ENCODE data around the gene CHAD.
"Not testable (repeated sequence)": the region's sequence is repeated elsewhere in the genome, so short reads cannot be mapped to it uniquely, and the experiment has no call there.

CHAD gene

GRCh38 chr17:50473901-50474300, 5.2 kb upstream of the CHAD start:
- DNase-seq (ENCODE audit: low read depth in 3 of 3): no peak

DNA sequence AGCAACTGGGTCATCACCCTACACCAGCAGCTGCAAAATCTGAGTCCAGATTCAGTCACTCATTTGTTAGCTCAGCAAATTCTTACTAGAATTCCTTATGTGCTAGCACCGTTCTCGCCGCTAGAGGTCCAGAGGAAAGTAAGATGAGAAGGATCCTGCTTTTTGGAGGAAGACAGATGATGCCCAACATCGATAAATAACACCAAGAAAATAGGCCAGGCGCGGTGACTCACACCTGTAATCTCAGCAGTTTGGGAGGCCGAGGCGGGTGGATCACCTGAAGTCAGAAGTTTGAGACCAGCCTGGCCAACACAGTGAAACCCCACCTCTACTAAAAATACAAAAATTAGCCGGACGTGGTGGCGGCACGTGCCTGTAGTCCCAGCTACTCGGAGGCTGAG, 4.1 kb upstream of the CHAD start:
- DNase-seq (ENCODE audit: low read depth in 3 of 3): not testable (repeated sequence)

GRCh38 chr17:50472286-50472685, 3.6 kb upstream of the CHAD start:
- DNase-seq (ENCODE audit: low read depth in 3 of 3): no peak

- no peak for DNase-seq (ENCODE audit: low read depth in 3 of 3)
These were observed 2.6 kb upstream of the CHAD start for GRCh38 chr17:50471009-50471905.

DNA sequence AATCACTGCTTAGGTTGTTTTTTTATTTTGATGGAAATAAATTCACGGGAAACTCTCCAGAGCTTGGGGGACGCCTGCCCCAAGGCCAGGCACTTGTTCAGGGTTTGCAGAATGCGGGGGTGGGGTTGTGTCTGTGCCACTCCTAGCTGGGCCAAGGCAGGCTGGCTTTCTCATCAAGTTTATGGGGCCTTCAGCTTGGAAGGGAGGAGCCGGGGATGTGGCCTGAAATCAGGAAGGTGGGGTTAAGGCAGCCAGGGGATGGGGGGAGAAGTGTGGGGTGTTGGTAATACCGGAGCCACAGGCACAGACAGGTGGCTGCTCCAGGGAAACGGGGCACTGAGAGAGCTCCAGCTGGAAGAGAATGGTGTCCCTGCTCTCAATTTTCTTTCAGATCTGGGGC, 1.7 kb upstream of the CHAD start:
- DNase-seq (ENCODE audit: low read depth in 3 of 3): no peak

DNA sequence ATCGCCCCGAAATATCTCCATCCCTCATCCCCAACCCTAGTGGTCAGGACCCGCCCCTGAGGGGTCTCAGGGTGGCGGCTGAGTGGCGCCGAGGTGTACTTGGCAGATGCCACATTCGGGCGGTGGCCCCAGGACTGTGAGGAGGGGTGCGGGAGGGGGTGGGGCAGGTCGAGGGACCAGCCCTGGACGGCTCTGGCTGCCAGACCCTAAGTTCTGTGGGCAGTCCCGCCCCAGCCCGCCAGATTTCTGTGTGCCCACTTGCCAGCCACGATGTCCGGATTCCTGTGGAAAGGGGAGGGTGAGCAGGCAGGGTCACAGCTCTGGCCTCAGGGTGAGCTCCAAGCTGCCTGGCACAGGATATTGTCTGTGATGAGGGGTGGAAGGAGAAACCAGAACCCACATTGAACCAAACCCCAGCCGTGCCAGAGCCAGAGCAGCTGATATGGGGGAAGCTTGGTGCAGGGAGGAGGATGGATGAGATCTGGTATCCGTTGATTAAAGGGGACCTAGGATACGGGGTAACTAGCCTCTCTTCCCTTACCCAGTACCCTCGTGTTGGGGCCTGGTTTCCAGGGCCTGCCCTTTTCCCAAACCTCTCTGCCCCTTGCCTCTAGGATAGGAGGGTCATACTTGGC, 1.1 kb upstream of the CHAD start:
- DNase-seq (ENCODE audit: low read depth in 3 of 3): no peak

DNA sequence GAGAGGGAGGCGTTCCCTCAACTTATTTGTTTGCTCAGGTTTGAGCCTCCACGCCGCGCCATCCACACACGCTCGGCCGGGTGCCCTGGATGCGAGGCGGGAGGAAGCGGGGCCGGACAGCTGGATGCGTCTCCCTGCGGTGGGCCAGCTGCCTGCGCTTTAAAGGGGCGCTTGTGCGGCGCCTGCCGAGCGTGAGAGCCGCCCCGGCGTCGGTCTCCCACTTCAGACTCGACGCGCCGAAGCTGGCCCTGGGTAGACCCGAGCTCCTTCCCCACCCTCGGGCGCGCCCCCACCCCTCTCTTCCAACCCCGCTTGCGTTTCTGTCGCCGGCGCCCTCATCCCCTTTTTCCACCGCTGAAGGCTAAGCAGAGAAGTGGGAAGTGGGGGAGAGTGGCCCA, 527 bp upstream of the CHAD start:
- no peak for DNase-seq (ENCODE audit: low read depth in 3 of 3)

- DNase-seq (ENCODE audit: low read depth in 3 of 3): no peak
These were observed 801 bp downstream of the CHAD start for GRCh38 chr17:50467855-50468303.

DNA sequence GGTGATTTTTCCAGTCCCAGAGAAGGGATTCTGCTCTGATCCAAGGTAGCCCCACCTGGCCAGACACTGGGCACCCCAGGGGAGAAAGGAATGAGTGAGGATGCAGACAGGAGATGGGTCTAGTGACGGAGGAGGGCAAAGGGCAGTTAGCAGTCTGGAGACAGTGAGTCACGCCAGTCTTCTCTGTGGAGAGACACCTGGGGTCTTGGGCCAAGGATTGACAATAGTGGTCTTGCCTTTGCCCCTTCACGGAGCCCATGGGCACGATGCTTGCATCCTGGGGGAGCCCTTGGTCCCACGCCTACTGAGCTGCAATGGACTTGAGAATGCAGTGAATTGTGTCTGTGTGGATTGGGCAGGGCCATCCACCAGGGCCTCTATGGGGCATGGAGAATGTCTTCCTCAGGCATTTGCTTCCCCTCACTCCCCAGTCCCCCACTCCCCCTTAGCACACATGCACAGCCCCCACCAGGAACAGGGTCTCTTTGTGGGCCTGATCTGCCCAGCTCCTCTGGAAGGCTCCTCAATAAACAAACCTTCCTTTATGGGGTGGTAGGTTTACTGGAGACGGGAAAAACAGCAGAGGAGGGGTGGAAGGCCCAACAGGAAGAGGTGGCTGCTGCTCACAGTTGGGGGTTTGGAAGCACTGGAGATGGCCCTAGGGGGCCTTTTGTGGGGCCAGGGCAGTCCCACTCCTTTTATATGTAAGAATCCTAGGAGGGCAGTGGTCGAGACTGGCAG, 1.4 kb downstream of the CHAD start:
- DNase-seq (ENCODE audit: low read depth in 3 of 3): no peak

- no peak for DNase-seq (ENCODE audit: low read depth in 3 of 3)
These were observed 2.1 kb downstream of the CHAD start for GRCh38 chr17:50466371-50467113.

GRCh38 chr17:50465635-50466034, 3.0 kb downstream of the CHAD start:
- DNase-seq (ENCODE audit: low read depth in 3 of 3): no peak

GRCh38 chr17:50465171-50465570, 3.5 kb downstream of the CHAD start:
- DNase-seq (ENCODE audit: low read depth in 3 of 3): no peak

GRCh38 chr17:50464736-50465135, 3.9 kb downstream of the CHAD start:
- DNase-seq (ENCODE audit: low read depth in 3 of 3): no peak

- no peak for DNase-seq (ENCODE audit: low read depth in 3 of 3)
These were observed 4.6 kb downstream of the CHAD start for GRCh38 chr17:50464121-50464520.

- no peak for DNase-seq (ENCODE audit: low read depth in 3 of 3)
These were observed 6.2 kb downstream of the CHAD start for GRCh38 chr17:50462446-50462845.

- DNase-seq (ENCODE audit: low read depth in 3 of 3): no peak
These were observed 7.0 kb downstream of the CHAD start for GRCh38 chr17:50461550-50462132.

GRCh38 chr17:50460831-50461526, 7.7 kb downstream of the CHAD start:
- no peak for DNase-seq (ENCODE audit: low read depth in 3 of 3)

- no peak for DNase-seq (ENCODE audit: low read depth in 3 of 3)
These were observed 8.9 kb downstream of the CHAD start for GRCh38 chr17:50459756-50460155.

- no peak for DNase-seq (ENCODE audit: low read depth in 3 of 3)
These were observed 9.7 kb downstream of the CHAD start for GRCh38 chr17:50458701-50459676.

DNA sequence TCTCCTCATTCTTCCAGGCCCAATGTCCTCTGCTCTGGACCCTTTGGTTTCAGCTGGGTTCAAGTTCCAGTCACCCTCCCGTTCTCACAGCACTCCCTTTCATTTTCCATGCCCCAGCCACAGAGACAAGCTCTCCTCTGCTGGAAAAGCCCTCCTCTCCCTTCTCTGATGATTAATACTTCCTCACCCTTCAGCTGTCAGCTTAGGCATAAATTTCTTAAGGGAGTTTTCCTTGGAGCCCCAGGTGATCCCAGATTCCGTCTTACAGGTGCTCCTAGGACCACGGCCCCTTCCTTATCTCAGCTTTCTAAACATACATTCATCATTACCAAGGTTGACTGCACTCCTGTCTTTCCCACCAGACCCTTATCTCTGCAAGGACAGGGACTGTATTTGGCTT, 10.4 kb downstream of the CHAD start:
- no peak for DNase-seq (ENCODE audit: low read depth in 3 of 3)
